ENCODE data around the gene AFAP1. TPM values are rescaled to one million over a fixed set of nuclear protein-coding genes. Genes with fewer than 3 reads are reported as not detected.

The AFAP1 gene
- total and polyA plus RNA-seq, 2 of the 4 experiments (the other 2 are of a cell fraction), result 48.2 to 80.9 TPM

DNA sequence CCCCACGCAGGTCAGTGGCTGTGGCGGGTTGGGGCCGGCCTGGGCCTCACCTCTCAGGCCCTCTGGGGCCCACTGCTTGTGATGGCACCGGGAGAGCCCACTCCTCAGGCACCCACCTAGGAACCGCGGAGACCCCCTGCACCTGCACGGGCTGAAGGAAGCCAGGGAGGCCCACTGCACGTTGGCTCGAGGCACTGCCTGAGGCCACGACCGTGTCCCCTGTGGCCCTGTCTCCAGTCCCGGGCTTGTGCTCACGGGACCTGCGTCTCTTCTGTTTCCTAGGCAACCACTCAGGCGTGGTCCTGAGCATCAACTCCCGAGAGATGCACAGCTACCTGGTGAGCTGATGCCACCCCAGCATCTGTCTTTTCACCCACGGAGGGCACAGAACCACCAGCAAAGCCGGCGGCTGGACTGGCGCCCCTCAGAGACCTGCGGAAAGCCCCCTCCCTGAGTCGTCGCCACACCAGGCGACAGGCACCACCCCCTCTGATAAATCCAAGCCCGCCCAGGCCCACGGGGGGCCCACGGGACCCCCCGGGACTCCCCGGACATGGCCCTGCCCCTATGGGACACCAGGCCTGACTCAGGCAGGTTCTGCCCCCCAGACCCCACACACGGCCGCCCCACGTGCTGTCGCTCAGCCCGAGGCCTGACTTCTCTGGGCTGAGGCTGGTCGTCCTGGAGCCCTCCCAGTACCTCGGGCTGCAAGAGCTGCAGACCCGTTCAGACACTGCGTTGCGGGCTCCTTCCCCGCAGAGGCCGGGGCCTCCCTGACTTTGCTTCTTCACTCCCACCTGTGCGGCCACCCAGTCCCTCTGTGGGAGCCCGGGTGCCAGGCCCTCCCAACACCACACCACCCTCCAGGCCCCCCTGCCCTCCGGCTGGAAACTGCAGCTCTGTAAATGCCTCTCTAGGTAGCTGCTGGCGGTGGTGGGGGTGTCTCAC is 199.5 kb downstream of the AFAP1 start:
- ChIA-PET CTCF (no interaction called here), POLR2A (ENCODE audit: unreplicated experiment) (no interaction called here)
- H3K4me2 ChIP-seq (ENCODE audit: low read depth, low read length), result no peak overlapping the region
- BruUV-seq (replicated peaks), result no TSS peak
- H3K27me3 ChIP-seq (ENCODE audit: control insufficient read depth, insufficient read depth, low read length), result no peaks in the 10 kb centered on the region; the same call in 1 of the 2 replicates
- H3K4ac ChIP-seq (ENCODE audit: low read depth, low read length), result no peak overlapping the region
- no peak overlapping the region for H3K56ac ChIP-seq (ENCODE audit: extremely low read depth, insufficient read depth, low read length)
- dilution Hi-C loops (cut with HindIII; ENCODE audit: low sequenced_read_pairs, unreplicated experiment), result no loop called here
- DNase-seq, result no peak
- intact Hi-C loops (cut with micrococcal nuclease), result no loop called here
- H2AK5ac ChIP-seq (ENCODE audit: low read depth, low read length), result no peak overlapping the region
- no peaks in the 10 kb centered on the region for H4K20me1 ChIP-seq (ENCODE audit: insufficient read depth, low read length)
- ATAC-seq (ENCODE audit: low read depth), result no peak
- no peak overlapping the region for H3K4me3 ChIP-seq (ENCODE audit: insufficient read depth, low read depth, low read length)
- no peak overlapping the region for H2BK120ac ChIP-seq (ENCODE audit: low read depth, low read length)
- no peak overlapping the region for H2BK5ac ChIP-seq (ENCODE audit: low read depth, low read length, poor library complexity, severe bottlenecking)
- H2BK20ac ChIP-seq (ENCODE audit: low read depth, low read length), result no peak overlapping the region
- H3K27ac ChIP-seq (ENCODE audit: insufficient read depth, low read length), result no peak overlapping the region
- H3K79me1 ChIP-seq (ENCODE audit: low read depth in 1 of 2, low read length in 2 of 2), result no peaks in the 10 kb centered on the region
- no peak overlapping the region for H2AFZ ChIP-seq (replicated peaks; ENCODE audit: low read length, poor library complexity)
- H3K23ac ChIP-seq (ENCODE audit: low read depth, low read length), result no peak overlapping the region
- H2BK15ac ChIP-seq (ENCODE audit: low read depth, low read length), result no peak overlapping the region
- no peak overlapping the region for H4K5ac ChIP-seq (ENCODE audit: low read depth, low read length)
- H3K14ac ChIP-seq (replicated peaks; ENCODE audit: low read depth, low read length), result no peak overlapping the region
- no peaks in the 10 kb centered on the region for H3K9me1 ChIP-seq (ENCODE audit: insufficient read depth, low read length)
- H3K18ac ChIP-seq (ENCODE audit: low read depth, low read length), result no peak overlapping the region
- no peak overlapping the region for H4K91ac ChIP-seq (ENCODE audit: insufficient read depth, low read depth, low read length)
- H3K36me3 ChIP-seq (ENCODE audit: control insufficient read depth, insufficient read depth, low read length), result no peaks in the 10 kb centered on the region
- H4K8ac ChIP-seq (ENCODE audit: low read depth in 2 of 2, low read length in 2 of 2), result no peak overlapping the region
- TF ChIP-seq FOS (IDR thresholded peaks at IDR 0.05; ENCODE audit: low read depth, low read length) (no peak), NFE2L2 (IDR thresholded peaks at IDR 0.05; ENCODE audit: low read depth, low read length) (no peak), MAZ (IDR thresholded peaks at IDR 0.05; ENCODE audit: borderline replicate concordance, low read depth, low read length) (no peak), CHD1 (IDR thresholded peaks at IDR 0.05; ENCODE audit: low read depth, low read length) (no peak), RAD21 (IDR thresholded peaks at IDR 0.05; ENCODE audit: low read length) (no peak), RFX5 (IDR thresholded peaks at IDR 0.05; ENCODE audit: low read depth, low read length) (no peak), BHLHE40 (IDR thresholded peaks at IDR 0.05; ENCODE audit: low read depth, low read length) (no peak)
- TF ChIP-seq, protein P1, sequence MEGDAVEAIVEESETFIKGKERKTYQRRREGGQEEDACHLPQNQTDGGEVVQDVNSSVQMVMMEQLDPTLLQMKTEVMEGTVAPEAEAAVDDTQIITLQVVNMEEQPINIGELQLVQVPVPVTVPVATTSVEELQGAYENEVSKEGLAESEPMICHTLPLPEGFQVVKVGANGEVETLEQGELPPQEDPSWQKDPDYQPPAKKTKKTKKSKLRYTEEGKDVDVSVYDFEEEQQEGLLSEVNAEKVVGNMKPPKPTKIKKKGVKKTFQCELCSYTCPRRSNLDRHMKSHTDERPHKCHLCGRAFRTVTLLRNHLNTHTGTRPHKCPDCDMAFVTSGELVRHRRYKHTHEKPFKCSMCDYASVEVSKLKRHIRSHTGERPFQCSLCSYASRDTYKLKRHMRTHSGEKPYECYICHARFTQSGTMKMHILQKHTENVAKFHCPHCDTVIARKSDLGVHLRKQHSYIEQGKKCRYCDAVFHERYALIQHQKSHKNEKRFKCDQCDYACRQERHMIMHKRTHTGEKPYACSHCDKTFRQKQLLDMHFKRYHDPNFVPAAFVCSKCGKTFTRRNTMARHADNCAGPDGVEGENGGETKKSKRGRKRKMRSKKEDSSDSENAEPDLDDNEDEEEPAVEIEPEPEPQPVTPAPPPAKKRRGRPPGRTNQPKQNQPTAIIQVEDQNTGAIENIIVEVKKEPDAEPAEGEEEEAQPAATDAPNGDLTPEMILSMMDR (conservative IDR thresholded peaks at IDR 0.05; ENCODE audit: low read depth, low read length), result no peak
- TF ChIP-seq, protein P2, sequence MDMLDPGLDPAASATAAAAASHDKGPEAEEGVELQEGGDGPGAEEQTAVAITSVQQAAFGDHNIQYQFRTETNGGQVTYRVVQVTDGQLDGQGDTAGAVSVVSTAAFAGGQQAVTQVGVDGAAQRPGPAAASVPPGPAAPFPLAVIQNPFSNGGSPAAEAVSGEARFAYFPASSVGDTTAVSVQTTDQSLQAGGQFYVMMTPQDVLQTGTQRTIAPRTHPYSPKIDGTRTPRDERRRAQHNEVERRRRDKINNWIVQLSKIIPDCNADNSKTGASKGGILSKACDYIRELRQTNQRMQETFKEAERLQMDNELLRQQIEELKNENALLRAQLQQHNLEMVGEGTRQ (IDR thresholded peaks at IDR 0.05; ENCODE audit: low read depth, low read length), result no peak
- TF ChIP-seq, protein P3, sequence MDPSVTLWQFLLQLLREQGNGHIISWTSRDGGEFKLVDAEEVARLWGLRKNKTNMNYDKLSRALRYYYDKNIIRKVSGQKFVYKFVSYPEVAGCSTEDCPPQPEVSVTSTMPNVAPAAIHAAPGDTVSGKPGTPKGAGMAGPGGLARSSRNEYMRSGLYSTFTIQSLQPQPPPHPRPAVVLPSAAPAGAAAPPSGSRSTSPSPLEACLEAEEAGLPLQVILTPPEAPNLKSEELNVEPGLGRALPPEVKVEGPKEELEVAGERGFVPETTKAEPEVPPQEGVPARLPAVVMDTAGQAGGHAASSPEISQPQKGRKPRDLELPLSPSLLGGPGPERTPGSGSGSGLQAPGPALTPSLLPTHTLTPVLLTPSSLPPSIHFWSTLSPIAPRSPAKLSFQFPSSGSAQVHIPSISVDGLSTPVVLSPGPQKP (IDR thresholded peaks at IDR 0.05; ENCODE audit: borderline replicate concordance, low read depth, low read length), result no peak
- 87% methylated on average over 9 of the region's 45 CpGs; no CpG with 5 or more reads in 1 of the 2 experiments for WGBS, 2 experiments (ENCODE audit: extremely low coverage in 2 of 2, insufficient read length in 1 of 2)
- no peaks in the 10 kb centered on the region for H3K4me1 ChIP-seq (ENCODE audit: control insufficient read depth, insufficient read depth, low read length)
- in situ Hi-C loops (cut with MboI; ENCODE audit: low sequenced_read_pairs), result no loop called here
- no peak overlapping the region for H3K9ac ChIP-seq (ENCODE audit: low read depth, low read length)
- no peaks in the 10 kb centered on the region for H3K9me3 ChIP-seq (ENCODE audit: control insufficient read depth, insufficient read depth, low read length)
- no peak overlapping the region for H2AK9ac ChIP-seq (replicated peaks; ENCODE audit: low read depth, low read length, poor library complexity)

Data from IMR-90 (cell line).